GM23338 (cell line): Measurements from ENCODE around the gene GPD1L. TPM values are rescaled to one million over a fixed set of nuclear protein-coding genes. Genes with fewer than 3 reads are reported as not detected.

Experiments used
- ATAC-seq: fragments of 200-7000 bp; cut with Tn5 transposase; 3 replicates; pipeline ENCODE4 v1.9.1; 2020
- DNase-seq: peaks from one replicate; pipeline ENCODE4 v3.0.0-alpha.2; 2015; ENCODE audit warnings: low spot score
- H2AFZ ChIP-seq: fragments of 200-600 bp; sonication (generic); 2 replicates; pipeline ENCODE4 v1.8.0; 2016; ENCODE audit warnings: antibody characterized with exemption, mild to moderate bottlenecking, moderate library complexity
- H3F3A ChIP-seq: fragments of 200-600 bp; sonication (generic); replicated peaks from 2 replicates; pipeline ENCODE4 v1.8.0; 2017; ENCODE audit warnings: antibody characterized with exemption, mixed run types, low read depth
- H3K27ac ChIP-seq: fragments of 200-600 bp; sonication (generic); 2 replicates; pipeline ENCODE4 v1.6.1; 2016; ENCODE audit warnings: low read depth
- H3K27me3 ChIP-seq: fragments of 200-600 bp; sonication (generic); 2 replicates; pipeline ENCODE4 v1.8.0; 2016; ENCODE audit warnings: mild to moderate bottlenecking, mixed run types, moderate library complexity; ENCODE audit not compliant: insufficient read depth
- H3K36me3 ChIP-seq: fragments of 200-600 bp; sonication (generic); 2 replicates; pipeline ENCODE4 v1.8.0; 2016; ENCODE audit warnings: mild to moderate bottlenecking; ENCODE audit not compliant: insufficient read depth
- H3K4me1 ChIP-seq: fragments of 200-600 bp; sonication (generic); 2 replicates; pipeline ENCODE4 v1.8.0; 2016; ENCODE audit warnings: mild to moderate bottlenecking, moderate library complexity; ENCODE audit not compliant: insufficient read depth
- H3K4me2 ChIP-seq: fragments of 200-600 bp; sonication (generic); 2 replicates; pipeline ENCODE4 v1.7.1; 2017; ENCODE audit warnings: mixed run types
- H3K4me3 ChIP-seq: fragments of 200-600 bp; sonication (generic); 2 replicates; pipeline ENCODE4 v1.6.1; 2016; ENCODE audit warnings: mixed run types
- H3K79me2 ChIP-seq: fragments of 200-600 bp; sonication (generic); replicated peaks from 2 replicates; pipeline ENCODE4 v1.8.0; 2017; ENCODE audit warnings: mild to moderate bottlenecking; ENCODE audit not compliant: insufficient read depth
- H3K9me2 ChIP-seq: fragments of 200-600 bp; sonication (generic); 2 replicates; pipeline ENCODE4 v1.8.0; 2017; ENCODE audit not compliant: insufficient read depth
- H4K20me1 ChIP-seq: fragments of 200-600 bp; sonication (generic); replicated peaks from 2 replicates; pipeline ENCODE4 v1.8.0; 2017; ENCODE audit warnings: mild to moderate bottlenecking; ENCODE audit not compliant: insufficient read depth
- H3K27ac Mint-ChIP-seq: 2 replicates; pipeline ENCODE4 v1.8.0; 2020; ENCODE audit warnings: inconsistent platforms, mild to moderate bottlenecking, moderate library complexity, mixed read lengths
- H3K27me3 Mint-ChIP-seq: 3 replicates; pipeline ENCODE4 v1.8.0; 2022; ENCODE audit warnings: low read depth, mild to moderate bottlenecking, moderate library complexity, mixed read lengths, inconsistent platforms; ENCODE audit not compliant: insufficient read depth, poor library complexity
- H3K36me3 Mint-ChIP-seq: 3 replicates; pipeline ENCODE4 v1.8.0; 2021; ENCODE audit warnings: low read depth, mild to moderate bottlenecking, inconsistent platforms, moderate library complexity, mixed read lengths
- H3K4me1 Mint-ChIP-seq: 3 replicates; pipeline ENCODE4 v1.8.0; 2020; ENCODE audit warnings: mild to moderate bottlenecking, inconsistent platforms, mixed read lengths
- H3K4me3 Mint-ChIP-seq: 3 replicates; pipeline ENCODE4 v1.8.0; 2021; ENCODE audit warnings: moderate library complexity, mild to moderate bottlenecking, inconsistent platforms, mixed read lengths
- H3K9me3 Mint-ChIP-seq: 3 replicates; pipeline ENCODE4 v1.8.0; 2020; ENCODE audit warnings: moderate library complexity, mild to moderate bottlenecking, inconsistent platforms, mixed read lengths
- CREB1 ChIP-seq: fragments of 250-450 bp; sonication (Bioruptor Pico); IDR thresholded peaks from 2 replicates; pipeline ENCODE4 v1.5.0; 2020; ENCODE audit warnings: low read depth, mild to moderate bottlenecking, moderate library complexity
- CTCF ChIP-seq, 2 experiments: fragments of 200-600 bp in 1 of 2; sonication (generic) in 1 of 2; conservative IDR thresholded peaks; 2 replicates each; pipeline versions ENCODE4 v1.5.1 to v1.6.1; 2016 to 2017; ENCODE audit warnings: antibody characterized with exemption in 2 of 2, low read depth in 2 of 2, mild to moderate bottlenecking in 2 of 2, moderate library complexity in 1 of 2
- EZH2 ChIP-seq: fragments of 200-600 bp; sonication (generic); IDR thresholded peaks from one replicate; pipeline ENCODE4 v1.8.0; 2017; ENCODE audit warnings: antibody characterized with exemption, mild to moderate bottlenecking, low read depth; ENCODE audit not compliant: unreplicated experiment
- EZH2phosphoT487 ChIP-seq: fragments of 200-600 bp; sonication (generic); IDR thresholded peaks from one replicate; pipeline ENCODE4 v1.8.1; 2018; ENCODE audit warnings: antibody characterized with exemption; ENCODE audit not compliant: unreplicated experiment
- JUNB ChIP-seq: IDR thresholded peaks from one replicate; pipeline ENCODE4 v1.6.1; 2016; ENCODE audit warnings: antibody characterized with exemption; ENCODE audit not compliant: unreplicated experiment
- NANOG ChIP-seq: IDR thresholded peaks from 2 replicates; pipeline ENCODE4 v1.6.1; 2016; ENCODE audit warnings: antibody characterized with exemption, borderline replicate concordance
- POLR2AphosphoS5 ChIP-seq: IDR thresholded peaks from 2 replicates; pipeline ENCODE4 v1.6.1; 2016; ENCODE audit warnings: antibody characterized with exemption, low read depth
- STAT1 ChIP-seq: IDR thresholded peaks from one replicate; pipeline ENCODE4 v1.6.1; 2016; ENCODE audit warnings: antibody characterized with exemption; ENCODE audit not compliant: unreplicated experiment
- ZNF114 ChIP-seq: fragments of 250-450 bp; sonication (Bioruptor Pico); IDR thresholded peaks from 2 replicates; pipeline ENCODE4 v1.5.0; 2020; ENCODE audit warnings: mild to moderate bottlenecking, moderate library complexity
- ZNF331 ChIP-seq: fragments of 250-450 bp; sonication (Bioruptor Pico); IDR thresholded peaks from 2 replicates; pipeline ENCODE4 v1.5.0; 2020; ENCODE audit warnings: low read depth, mild to moderate bottlenecking, moderate library complexity
- ZNF462 ChIP-seq: fragments of 250-450 bp; sonication (Bioruptor Pico); IDR thresholded peaks from 2 replicates; pipeline ENCODE4 v1.5.0; 2020; ENCODE audit warnings: mild to moderate bottlenecking, moderate library complexity
- polyA plus RNA-seq: library from polyadenylated mRNA; unstranded; fragments of >200 nt; fragmentation: Nextera tagmentation; extraction: Ambion mirVana; gene quantifications from 2 replicates; pipeline ENCODE4 v1.2.1, GENCODE V29; 2016
- total RNA-seq: library from RNA; depleted of rRNA; stranded (reverse); fragments of >200 nt; shearing (Covaris generic); gene quantifications from 2 replicates; pipeline ENCODE4 v1.2.3, GENCODE V29; 2014
- TF ChIP-seq, protein P1 (sequence below): IDR thresholded peaks from 2 replicates; pipeline ENCODE4 v1.6.1; 2016; ENCODE audit warnings: antibody characterized with exemption

The GPD1L gene
- total and polyA plus RNA-seq, 2 experiments from 2014 or later, result 2.0 to 6.4 TPM

DNA sequence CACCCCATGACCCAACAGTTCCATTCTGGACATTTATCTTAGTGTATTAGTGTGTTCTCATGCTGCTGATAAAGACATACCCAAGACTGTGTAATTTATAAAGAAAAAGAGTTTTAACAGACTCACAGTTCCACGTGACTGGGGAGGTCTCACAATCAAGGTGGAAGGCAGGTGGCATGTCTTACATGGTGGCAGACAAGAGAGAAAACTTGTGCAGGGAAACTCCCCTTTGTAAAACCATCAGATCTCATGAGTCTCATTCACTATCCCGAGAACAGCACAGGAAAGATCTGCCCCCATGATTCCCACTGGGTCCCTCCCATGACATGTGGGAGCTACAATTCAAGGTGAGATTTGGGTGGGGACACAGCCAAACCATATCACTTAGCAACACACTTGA, 21.6 kb upstream of the GPD1L start (continued):
- TF ChIP-seq CTCF (conservative IDR thresholded peaks at IDR 0.05; ENCODE audit: low read depth in 2 of 2) (no peak), CREB1 (CRISPR knock-in tag) (no peak)

GRCh38 chr3:32086464-32086863, 20.0 kb upstream of the GPD1L start:
- Mint-ChIP-seq H3K36me3 (no peaks in the 10 kb centered on the region), H3K27ac (no peak overlapping the region), H3K27me3 (no peaks in the 10 kb centered on the region), H3K4me3 (no peak overlapping the region), H3K4me1 (no peaks in the 10 kb centered on the region), H3K9me3 (peaks cover 6% of the 10 kb centered on the region; the same call in 1 of the 3 replicates)
- Histone ChIP-seq H3K36me3 (no peaks in the 10 kb centered on the region), H3K4me3 (no peak overlapping the region), H3F3A (no peaks in the 10 kb centered on the region), H2AFZ (no peak overlapping the region; the same call in 1 of the 2 replicates), H3K9me2 (no peaks in the 10 kb centered on the region), H3K4me2 (no peak overlapping the region), H3K79me2 (no peaks in the 10 kb centered on the region), H3K27ac (no peak overlapping the region), H4K20me1 (no peaks in the 10 kb centered on the region), H3K27me3 (no peaks in the 10 kb centered on the region), H3K4me1 (no peaks in the 10 kb centered on the region)
- DNase-seq (no peak), ATAC-seq (no peak)
- TF ChIP-seq ZNF462 (no peak), CTCF (conservative IDR thresholded peaks at IDR 0.05; ENCODE audit: low read depth in 2 of 2) (no peak), JUNB (no peak), NANOG (no peak), ZNF114 (CRISPR knock-in tag) (no peak), ZNF331 (no peak), CREB1 (CRISPR knock-in tag) (no peak), POLR2AphosphoS5 (no peak), STAT1 (no peak), EZH2phosphoT487 (no peak), EZH2 (no peak)
- TF ChIP-seq, protein P1, sequence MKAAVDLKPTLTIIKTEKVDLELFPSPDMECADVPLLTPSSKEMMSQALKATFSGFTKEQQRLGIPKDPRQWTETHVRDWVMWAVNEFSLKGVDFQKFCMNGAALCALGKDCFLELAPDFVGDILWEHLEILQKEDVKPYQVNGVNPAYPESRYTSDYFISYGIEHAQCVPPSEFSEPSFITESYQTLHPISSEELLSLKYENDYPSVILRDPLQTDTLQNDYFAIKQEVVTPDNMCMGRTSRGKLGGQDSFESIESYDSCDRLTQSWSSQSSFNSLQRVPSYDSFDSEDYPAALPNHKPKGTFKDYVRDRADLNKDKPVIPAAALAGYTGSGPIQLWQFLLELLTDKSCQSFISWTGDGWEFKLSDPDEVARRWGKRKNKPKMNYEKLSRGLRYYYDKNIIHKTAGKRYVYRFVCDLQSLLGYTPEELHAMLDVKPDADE, result no peak
